OCI-LY1 (cell line): ENCODE measurements around the gene RPL27A.

Experiments used
- H2AFZ ChIP-seq: fragments of 200-600 bp; sonication (generic), shearing (Covaris generic); 2 replicates; pipeline ENCODE4 v1.6.0; 2014; ENCODE audit warnings: antibody characterized with exemption, mild to moderate bottlenecking, low read length
- H3F3A ChIP-seq: fragments of 200-600 bp; sonication (generic), shearing (Covaris generic); 2 replicates; pipeline ENCODE4 v1.6.0; 2014; ENCODE audit warnings: mild to moderate bottlenecking, antibody characterized with exemption, low read length, moderate library complexity; ENCODE audit not compliant: insufficient read depth
- H3K27ac ChIP-seq: fragments of 200-600 bp; sonication (generic); 2 replicates; pipeline ENCODE4 v1.5.1; 2014; ENCODE audit warnings: low read length, mixed run types, mild to moderate bottlenecking, low read depth; ENCODE audit not compliant: poor library complexity, severe bottlenecking
- H3K27me3 ChIP-seq: fragments of 200-600 bp; sonication (generic); 2 replicates; pipeline ENCODE4 v1.6.0; 2014; ENCODE audit warnings: antibody characterized with exemption, mild to moderate bottlenecking, low read length, moderate library complexity; ENCODE audit not compliant: insufficient read depth
- H3K36me3 ChIP-seq: fragments of 200-600 bp; sonication (generic); 2 replicates; pipeline ENCODE4 v1.6.1; 2014; ENCODE audit warnings: mild to moderate bottlenecking, antibody characterized with exemption, low read length, moderate library complexity, mixed read lengths; ENCODE audit not compliant: insufficient read depth
- H3K4me1 ChIP-seq: fragments of 200-600 bp; sonication (generic); 2 replicates; pipeline ENCODE4 v1.5.1; 2014; ENCODE audit warnings: mild to moderate bottlenecking, low read length, moderate library complexity; ENCODE audit not compliant: insufficient read depth, severe bottlenecking
- H3K4me2 ChIP-seq: fragments of 200-600 bp; sonication (generic), shearing (Covaris generic); 2 replicates; pipeline ENCODE4 v1.6.1; 2014; ENCODE audit warnings: low read length
- H3K4me3 ChIP-seq: fragments of 200-600 bp; sonication (generic); 2 replicates; pipeline ENCODE4 v1.5.1; 2014; ENCODE audit warnings: low read length, low read depth, mild to moderate bottlenecking, mixed read lengths; ENCODE audit not compliant: poor library complexity, severe bottlenecking
- H3K79me2 ChIP-seq: fragments of 200-600 bp; shearing (Covaris generic); 2 replicates; pipeline ENCODE4 v1.6.1; 2016; ENCODE audit warnings: mixed run types, low read length, mixed read lengths; ENCODE audit not compliant: insufficient read depth
- H3K9ac ChIP-seq: fragments of 200-600 bp; sonication (generic), shearing (Covaris generic); 2 replicates; pipeline ENCODE4 v1.6.1; 2014; ENCODE audit warnings: mild to moderate bottlenecking, low read length, mixed read lengths
- H3K9me2 ChIP-seq: fragments of 200-600 bp; sonication (generic), shearing (Covaris generic); 2 replicates; pipeline ENCODE4 v1.6.1; 2014; ENCODE audit warnings: low read depth, mild to moderate bottlenecking, low read length, mixed read lengths
- H3K9me3 ChIP-seq: fragments of 200-600 bp; shearing (Covaris generic); 2 replicates; pipeline ENCODE4 v1.6.1; 2014; ENCODE audit warnings: low read length, mixed read lengths
- H4K20me1 ChIP-seq: fragments of 200-600 bp; sonication (generic), shearing (Covaris generic); 2 replicates; pipeline ENCODE4 v1.6.0; 2016; ENCODE audit warnings: mild to moderate bottlenecking, low read length; ENCODE audit not compliant: insufficient read depth
- EZH2 ChIP-seq: fragments of 200-600 bp; sonication (generic), shearing (Covaris generic); IDR thresholded peaks from 2 replicates; pipeline ENCODE4 v1.8.0; 2017; ENCODE audit warnings: borderline replicate concordance, mixed run types, mild to moderate bottlenecking, antibody characterized with exemption, low read length, moderate library complexity, mixed read lengths
- TF ChIP-seq, protein P1 (sequence below): fragments of 200-600 bp; sonication (generic), shearing (Covaris generic); IDR thresholded peaks from 2 replicates; pipeline ENCODE4 v1.5.1; 2017; ENCODE audit warnings: mild to moderate bottlenecking, antibody characterized with exemption, low read length, moderate library complexity, mixed read lengths

The RPL27A gene

DNA sequence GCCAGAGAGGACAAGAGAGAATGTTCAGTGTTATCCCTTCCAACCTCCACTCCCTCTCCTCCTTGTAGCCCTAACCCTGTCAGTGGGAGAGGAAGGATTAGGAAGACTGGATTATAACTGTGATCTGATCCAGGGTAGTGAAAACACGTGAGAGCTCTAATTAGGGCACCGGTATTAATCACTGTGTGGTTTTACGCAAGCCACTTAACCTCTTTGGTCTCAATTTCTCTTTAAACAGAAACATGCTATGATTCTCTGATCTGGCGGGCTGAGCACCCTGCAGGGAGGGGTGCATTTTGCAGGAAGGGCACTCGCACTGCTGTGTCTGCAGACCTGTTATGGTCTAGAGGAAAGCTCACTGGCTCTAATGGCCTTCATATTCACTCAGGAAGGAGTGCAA is 11.5 kb downstream of the RPL27A start:
- Histone ChIP-seq H3K27me3 (no peaks in the 10 kb centered on the region), H4K20me1 (no peaks in the 10 kb centered on the region), H3K27ac (no peak overlapping the region), H3K9me2 (no peaks in the 10 kb centered on the region), H3K36me3 (peaks cover 6% of the 10 kb centered on the region; the same call in 1 of the 2 replicates), H3K4me2 (no peak overlapping the region), H3K4me3 (no peak overlapping the region), H3K9ac (no peak overlapping the region), H3K4me1 (peaks cover 14% of the 10 kb centered on the region), H2AFZ (no peak overlapping the region), H3F3A (no peaks in the 10 kb centered on the region), H3K79me2 (no peaks in the 10 kb centered on the region), H3K9me3 (no peaks in the 10 kb centered on the region)
- TF ChIP-seq, protein P1, sequence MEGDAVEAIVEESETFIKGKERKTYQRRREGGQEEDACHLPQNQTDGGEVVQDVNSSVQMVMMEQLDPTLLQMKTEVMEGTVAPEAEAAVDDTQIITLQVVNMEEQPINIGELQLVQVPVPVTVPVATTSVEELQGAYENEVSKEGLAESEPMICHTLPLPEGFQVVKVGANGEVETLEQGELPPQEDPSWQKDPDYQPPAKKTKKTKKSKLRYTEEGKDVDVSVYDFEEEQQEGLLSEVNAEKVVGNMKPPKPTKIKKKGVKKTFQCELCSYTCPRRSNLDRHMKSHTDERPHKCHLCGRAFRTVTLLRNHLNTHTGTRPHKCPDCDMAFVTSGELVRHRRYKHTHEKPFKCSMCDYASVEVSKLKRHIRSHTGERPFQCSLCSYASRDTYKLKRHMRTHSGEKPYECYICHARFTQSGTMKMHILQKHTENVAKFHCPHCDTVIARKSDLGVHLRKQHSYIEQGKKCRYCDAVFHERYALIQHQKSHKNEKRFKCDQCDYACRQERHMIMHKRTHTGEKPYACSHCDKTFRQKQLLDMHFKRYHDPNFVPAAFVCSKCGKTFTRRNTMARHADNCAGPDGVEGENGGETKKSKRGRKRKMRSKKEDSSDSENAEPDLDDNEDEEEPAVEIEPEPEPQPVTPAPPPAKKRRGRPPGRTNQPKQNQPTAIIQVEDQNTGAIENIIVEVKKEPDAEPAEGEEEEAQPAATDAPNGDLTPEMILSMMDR, result no peak

DNA sequence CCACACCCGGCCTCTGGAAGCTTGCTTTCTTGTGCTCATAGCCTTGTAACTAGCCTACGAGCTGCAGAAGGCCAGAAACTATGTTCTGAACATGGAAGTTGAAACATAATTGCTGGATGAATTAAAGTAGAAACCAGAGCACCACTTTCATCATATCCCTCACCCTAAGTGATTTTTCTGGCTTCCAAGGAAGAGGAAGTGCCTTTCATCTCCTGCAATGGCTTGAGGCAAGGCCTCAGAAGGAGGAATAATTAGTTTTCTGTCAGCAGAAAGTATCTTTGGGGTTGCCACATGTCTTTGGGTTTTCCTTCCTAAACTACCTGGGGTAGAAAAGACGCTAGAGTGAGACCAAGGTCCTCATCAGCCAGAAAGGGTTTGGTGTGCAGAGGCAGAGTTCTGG is 14.5 kb downstream of the RPL27A start:
- H3K27me3 ChIP-seq, result no peaks in the 10 kb centered on the region
- H3K9me3 ChIP-seq, result no peaks in the 10 kb centered on the region
- no peak overlapping the region for H2AFZ ChIP-seq
- H3K4me3 ChIP-seq, result no peak overlapping the region
- H4K20me1 ChIP-seq, result no peaks in the 10 kb centered on the region
- TF ChIP-seq, protein P1, result no peak
- TF ChIP-seq EZH2, result no peak
- H3K9me2 ChIP-seq, result no peaks in the 10 kb centered on the region
- H3K36me3 ChIP-seq, result no peaks in the 10 kb centered on the region
- peaks cover 7% of the 10 kb centered on the region for H3K4me1 ChIP-seq
- H3K9ac ChIP-seq, result no peak overlapping the region
- H3K4me2 ChIP-seq, result no peak overlapping the region
- H3F3A ChIP-seq, result no peaks in the 10 kb centered on the region
- H3K79me2 ChIP-seq, result no peaks in the 10 kb centered on the region
- no peak overlapping the region for H3K27ac ChIP-seq

DNA sequence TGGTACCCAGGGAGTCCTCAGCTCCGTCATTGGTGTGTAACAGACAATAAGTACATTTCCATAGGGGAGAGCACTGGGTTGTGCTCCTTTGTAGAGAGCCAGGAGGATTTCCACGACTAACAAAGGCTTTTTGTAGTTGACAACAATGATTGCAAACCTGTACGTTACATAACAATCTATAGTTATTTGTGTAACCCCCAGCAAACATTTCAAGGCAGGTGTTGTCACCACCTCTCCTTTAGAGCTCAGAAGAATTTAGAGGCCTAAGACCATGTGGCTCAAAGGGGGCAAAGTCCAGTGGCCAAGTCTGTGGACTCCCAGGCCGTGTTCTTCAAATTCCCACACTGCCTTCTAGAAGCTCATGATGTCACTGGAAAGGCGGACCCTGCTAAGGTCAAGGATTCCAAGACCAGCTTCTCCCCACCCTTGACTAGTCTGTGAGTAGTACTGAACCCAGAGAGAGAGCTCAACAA is 15.8 kb downstream of the RPL27A start:
- Histone ChIP-seq H3K4me3 (no peak overlapping the region), H3K79me2 (no peaks in the 10 kb centered on the region), H3K9me3 (no peaks in the 10 kb centered on the region), H3K27ac (no peak overlapping the region), H3F3A (no peaks in the 10 kb centered on the region), H3K4me1 (peaks cover 7% of the 10 kb centered on the region), H3K9ac (no peak overlapping the region), H3K9me2 (no peaks in the 10 kb centered on the region), H4K20me1 (no peaks in the 10 kb centered on the region), H3K4me2 (no peak overlapping the region), H3K27me3 (no peaks in the 10 kb centered on the region), H2AFZ (no peak overlapping the region), H3K36me3 (no peaks in the 10 kb centered on the region)
- no peak for TF ChIP-seq EZH2
- TF ChIP-seq, protein P1, result no peak
